Duodenal mucosa (tissue), 2 donors: ENCODE measurements around the gene MAPK8IP3.

Source experiments
- H3K27ac ChIP-seq: one replicate; pipeline ENCODE4 v1.7.0; 2013; ENCODE audit warnings: low read depth, low read length
- H3K27me3 ChIP-seq, 2 donors: one replicate each; pipeline ENCODE4 v1.7.0; 2013; ENCODE audit warnings: low read length in 2 of 2, control low read depth in 1 of 2; ENCODE audit not compliant: insufficient read depth in 2 of 2, control insufficient read depth in 1 of 2
- H3K36me3 ChIP-seq, 2 donors: one replicate each; pipeline ENCODE4 v1.7.0; 2013; ENCODE audit warnings: low read length in 2 of 2, control low read depth in 1 of 2; ENCODE audit not compliant: insufficient read depth in 2 of 2, control insufficient read depth in 1 of 2
- H3K4me1 ChIP-seq, 2 donors: one replicate each; pipeline ENCODE4 v1.7.0; 2013; ENCODE audit warnings: low read length in 2 of 2, control low read depth in 1 of 2; ENCODE audit not compliant: insufficient read depth in 2 of 2, control insufficient read depth in 1 of 2
- H3K4me3 ChIP-seq, 2 donors: one replicate each; pipeline ENCODE4 v1.7.0; 2013; ENCODE audit warnings: low read length in 2 of 2, low read depth in 1 of 2
- H3K9ac ChIP-seq, 2 donors: one replicate each; pipeline ENCODE4 v1.7.0; 2013; ENCODE audit warnings: low read length in 2 of 2, low read depth in 1 of 2
- H3K9me3 ChIP-seq, 2 donors: one replicate each; pipeline ENCODE4 v1.7.0; 2013; ENCODE audit warnings: low read length in 2 of 2, control low read depth in 1 of 2; ENCODE audit not compliant: control insufficient read depth in 1 of 2

Gene MAPK8IP3

DNA sequence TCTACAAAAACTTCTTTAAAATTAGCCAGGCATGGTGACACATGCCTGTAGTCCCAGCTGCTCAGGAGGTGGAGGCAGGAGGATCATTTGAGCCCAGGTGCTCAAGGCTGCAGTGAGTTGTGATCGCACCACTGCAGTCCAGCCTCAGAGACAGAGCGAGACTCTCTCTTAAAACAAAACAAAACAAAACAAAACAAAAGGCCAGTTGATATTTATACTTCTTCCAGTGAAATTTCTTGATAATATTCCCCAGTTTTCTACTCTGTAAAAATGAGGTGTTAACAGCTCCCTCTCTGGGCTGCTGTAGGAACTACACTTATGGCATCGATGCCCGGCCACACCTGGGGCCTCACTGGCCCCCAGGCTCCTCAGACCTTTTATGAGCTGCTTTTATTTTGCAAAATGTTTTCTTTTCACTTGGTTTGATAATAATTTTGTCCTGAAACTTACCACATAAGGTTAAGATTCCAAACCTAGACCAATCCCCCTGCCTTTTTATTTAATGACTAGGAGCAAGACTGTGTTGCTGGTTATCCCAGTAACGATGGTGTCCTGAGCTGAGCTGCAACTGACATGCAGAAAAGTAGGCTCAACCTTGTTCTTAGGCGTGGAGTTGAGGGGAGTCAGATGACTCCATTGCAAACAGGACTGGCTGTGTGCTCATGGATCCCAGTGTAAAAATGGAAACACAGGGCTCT, 17.6 kb downstream of the MAPK8IP3 start:
- H3K27ac ChIP-seq: no peak overlapping the region
- no peaks in the 10 kb centered on the region for H3K9me3 ChIP-seq
- H3K27me3 ChIP-seq: no peaks in the 10 kb centered on the region
- peaks cover 6 to 36% of the 10 kb centered on the region in 2 donors for H3K36me3 ChIP-seq
- peaks cover 7 to 8% of the 10 kb centered on the region in 2 donors for H3K4me1 ChIP-seq
- H3K9ac ChIP-seq: no peak overlapping the region
- H3K4me3 ChIP-seq: no peak overlapping the region

DNA sequence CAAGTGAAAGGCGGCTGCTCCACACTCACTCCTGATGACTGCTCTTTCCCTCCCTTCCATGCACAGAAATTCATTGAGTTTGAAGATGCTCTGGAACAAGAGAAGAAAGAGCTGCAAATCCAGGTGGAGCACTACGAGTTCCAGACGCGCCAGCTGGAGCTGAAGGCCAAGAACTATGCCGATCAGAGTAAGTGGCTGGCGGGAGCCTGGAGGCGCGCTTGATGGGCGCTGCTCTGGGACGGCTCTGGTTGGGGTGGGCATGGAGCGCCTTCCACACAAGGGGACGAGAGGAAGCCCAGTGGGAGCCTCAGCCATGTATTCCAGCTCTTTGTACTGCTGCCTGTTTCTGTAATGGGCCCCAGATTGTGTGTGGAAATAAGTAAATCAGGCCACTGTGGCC, 18.5 kb downstream of the MAPK8IP3 start:
- H3K9me3 ChIP-seq: no peaks in the 10 kb centered on the region
- peaks cover 7 to 8% of the 10 kb centered on the region in 2 donors for H3K4me1 ChIP-seq
- no peaks in the 10 kb centered on the region for H3K27me3 ChIP-seq
- no peak overlapping the region for H3K9ac ChIP-seq
- peaks cover 6 to 44% of the 10 kb centered on the region in 2 donors for H3K36me3 ChIP-seq
- no peak overlapping the region for H3K4me3 ChIP-seq
- H3K27ac ChIP-seq: no peak overlapping the region

DNA sequence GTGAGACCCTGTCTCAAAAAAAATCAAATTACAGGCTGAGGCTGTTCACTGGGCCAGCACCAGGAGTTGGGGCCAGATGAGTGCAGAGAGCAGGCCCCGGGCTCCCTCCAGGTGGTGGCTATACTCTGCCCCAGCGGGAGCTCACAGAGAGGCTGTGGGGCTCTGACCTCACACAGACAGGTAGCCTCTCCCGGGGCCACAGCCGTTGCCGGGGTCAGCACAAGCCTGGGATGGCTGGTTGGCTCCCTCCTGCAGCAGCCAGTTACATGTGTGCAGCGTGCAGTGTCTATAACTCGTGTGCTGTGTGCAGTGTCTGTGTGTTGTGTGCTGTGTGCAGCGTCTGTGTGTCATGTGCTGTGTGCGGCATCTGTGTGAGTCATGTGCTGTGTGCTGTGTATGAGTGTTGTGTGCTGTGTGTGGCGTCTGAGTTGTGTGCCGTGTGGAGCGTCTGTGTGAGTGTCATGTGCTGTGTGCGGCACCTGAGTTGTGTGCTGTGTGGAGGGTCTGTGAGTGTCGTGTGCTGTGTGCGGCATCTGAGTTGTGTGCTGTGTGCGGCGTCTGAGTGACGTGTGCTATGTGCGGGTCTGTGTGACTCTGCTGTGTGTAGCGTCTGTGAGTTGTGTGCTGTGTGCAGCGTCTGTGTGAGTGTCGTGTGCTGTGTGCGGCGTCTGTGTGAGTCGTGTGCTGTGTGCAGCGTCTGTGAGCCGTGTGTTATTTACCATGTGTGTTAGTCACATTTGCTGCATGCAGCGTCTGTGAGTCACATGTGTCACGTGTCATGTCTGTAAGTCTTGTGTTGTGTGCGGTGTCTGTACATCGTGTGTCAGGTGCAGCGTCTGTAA, 20.9 kb downstream of the MAPK8IP3 start:
- Histone ChIP-seq H3K36me3 (peaks cover 6 to 59% of the 10 kb centered on the region in 2 donors), H3K4me3 (no peak overlapping the region), H3K27ac (no peak overlapping the region)

DNA sequence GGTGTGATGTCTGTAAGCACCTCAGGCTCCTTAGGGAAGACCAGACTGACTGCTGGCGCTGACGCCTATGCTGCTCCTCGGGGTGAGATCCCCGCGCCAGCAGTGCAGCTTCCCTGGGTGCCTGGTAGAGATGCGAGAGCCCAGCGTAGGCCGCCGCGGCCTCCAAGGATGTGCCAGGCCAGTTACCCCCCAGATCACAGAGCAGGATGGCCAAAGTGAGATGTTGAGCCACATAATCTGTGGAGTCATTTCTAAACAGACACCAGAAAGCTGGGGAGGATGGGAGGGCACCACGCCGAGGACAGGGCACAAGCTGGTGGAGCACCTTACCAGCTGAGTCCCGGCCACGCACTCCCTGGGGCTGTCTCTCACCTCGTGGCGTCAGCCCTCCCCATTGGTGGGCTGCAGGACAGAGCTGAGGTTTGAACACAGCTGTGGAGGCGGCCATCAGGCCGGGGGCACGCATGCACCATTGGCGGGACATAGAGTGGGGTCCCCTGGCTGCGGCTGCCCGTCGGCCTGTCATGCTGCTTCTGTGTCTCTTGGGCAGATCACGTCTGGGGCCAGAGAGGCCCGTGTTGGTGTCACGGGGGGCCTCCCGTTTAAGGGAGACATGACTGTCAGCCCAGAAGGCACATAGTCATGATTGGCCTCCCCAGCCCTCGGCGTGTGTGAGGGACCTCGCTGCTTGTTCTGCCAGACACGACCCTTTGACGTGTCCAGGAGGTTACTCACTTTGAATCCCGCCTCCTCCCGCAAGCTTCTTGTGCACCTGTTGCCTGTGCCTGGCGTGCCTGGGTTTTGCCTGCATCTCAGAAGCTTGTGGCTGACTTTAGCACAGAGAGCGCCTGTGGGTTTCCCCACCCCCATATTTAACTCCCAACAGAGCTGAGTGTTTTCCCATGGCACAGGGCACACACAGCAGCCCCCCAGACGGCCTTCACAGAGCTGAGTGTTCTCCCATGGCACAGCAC, 21.9 kb downstream of the MAPK8IP3 start:
- Histone ChIP-seq H3K36me3 (peaks cover 6 to 69% of the 10 kb centered on the region in 2 donors), H3K9ac (no peak overlapping the region), H3K27me3 (no peaks in the 10 kb centered on the region), H3K4me1 (no peaks in the 10 kb centered on the region), H3K4me3 (no peak overlapping the region), H3K27ac (no peak overlapping the region), H3K9me3 (no peaks in the 10 kb centered on the region)

More for the DNA sequence above, 20.9 kb downstream of the MAPK8IP3 start:
- H3K9me3 ChIP-seq: no peaks in the 10 kb centered on the region
- peaks cover 6 to 7% of the 10 kb centered on the region in 2 donors for H3K4me1 ChIP-seq
- H3K27me3 ChIP-seq: no peaks in the 10 kb centered on the region
- no peak overlapping the region for H3K9ac ChIP-seq

DNA sequence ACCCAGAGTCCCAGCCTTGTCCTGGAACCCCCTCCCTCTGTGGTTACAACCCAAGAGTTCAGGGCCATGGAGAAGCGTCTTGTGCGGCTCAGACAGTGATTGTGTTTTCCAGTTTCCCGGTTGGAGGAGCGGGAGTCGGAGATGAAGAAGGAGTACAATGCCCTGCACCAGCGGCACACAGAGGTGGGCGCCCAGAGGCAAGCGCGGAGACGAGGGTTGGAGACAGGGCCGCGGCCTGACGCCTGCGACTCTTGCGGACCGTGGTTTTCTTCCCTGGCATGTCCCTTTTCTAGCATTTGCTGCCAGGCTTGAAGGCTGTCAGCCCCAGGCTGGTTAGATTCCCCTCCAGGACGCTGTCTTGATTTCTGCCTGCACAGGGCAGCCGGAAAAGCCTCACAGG, 23.0 kb downstream of the MAPK8IP3 start:
- no peaks in the 10 kb centered on the region for H3K27me3 ChIP-seq

DNA sequence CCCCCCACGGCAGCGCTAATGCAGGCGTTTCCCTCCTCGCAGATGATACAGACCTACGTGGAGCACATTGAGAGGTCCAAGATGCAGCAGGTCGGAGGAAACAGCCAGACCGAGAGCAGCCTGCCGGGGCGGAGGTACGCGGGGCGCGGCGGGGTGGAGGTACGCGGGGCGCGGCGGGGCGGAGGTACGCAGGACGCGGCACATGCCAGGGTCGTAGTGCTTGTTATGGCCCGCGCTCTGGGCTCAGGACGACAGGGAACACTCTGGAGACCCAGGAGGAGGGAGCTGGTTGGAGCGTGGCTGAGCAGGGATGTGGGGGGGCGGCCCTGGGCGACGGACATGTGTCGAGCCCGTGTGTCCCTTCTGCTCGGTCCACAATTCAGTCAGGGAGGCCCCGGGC, 23.4 kb downstream of the MAPK8IP3 start:
- peaks cover 6 to 81% of the 10 kb centered on the region in 2 donors for H3K36me3 ChIP-seq
- H3K27ac ChIP-seq: no peak overlapping the region
- no peak overlapping the region for H3K4me3 ChIP-seq

More for the DNA sequence above, 23.0 kb downstream of the MAPK8IP3 start:
- Histone ChIP-seq H3K4me3 (no peak overlapping the region), H3K27ac (no peak overlapping the region), H3K36me3 (peaks cover 6 to 80% of the 10 kb centered on the region in 2 donors), H3K9me3 (no peaks in the 10 kb centered on the region), H3K4me1 (no peaks in the 10 kb centered on the region), H3K9ac (no peak overlapping the region)

DNA sequence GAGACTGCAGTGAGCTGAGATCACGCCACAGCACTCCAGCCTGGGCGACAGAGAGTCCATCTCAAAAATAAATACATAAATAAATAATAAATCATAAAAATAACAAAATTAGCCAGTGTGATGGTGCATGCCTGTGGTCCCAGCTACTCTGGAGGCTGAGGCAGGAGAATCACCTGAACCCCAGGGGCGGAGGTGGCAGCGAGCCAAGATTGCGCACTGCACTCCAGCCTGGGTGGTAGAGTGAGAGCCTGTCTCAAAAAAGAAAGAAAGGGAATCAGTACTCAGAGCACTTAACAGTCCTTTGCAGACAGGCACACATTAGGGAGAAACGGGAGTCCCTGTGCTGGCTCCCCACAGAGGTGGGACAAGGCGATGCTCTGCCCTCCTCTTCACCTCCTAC, 25.1 kb downstream of the MAPK8IP3 start:
- H3K9ac ChIP-seq: no peak overlapping the region
- H3K27ac ChIP-seq: no peak overlapping the region
- H3K4me3 ChIP-seq: no peak overlapping the region
- peaks cover 12 to 88% of the 10 kb centered on the region in 2 donors for H3K36me3 ChIP-seq
- peaks cover 0 to 9% of the 10 kb centered on the region in 2 donors for H3K9me3 ChIP-seq
- no peaks in the 10 kb centered on the region for H3K4me1 ChIP-seq
- no peaks in the 10 kb centered on the region for H3K27me3 ChIP-seq

More for the DNA sequence above, 23.4 kb downstream of the MAPK8IP3 start:
- Histone ChIP-seq H3K9ac (no peak overlapping the region), H3K4me1 (no peaks in the 10 kb centered on the region), H3K9me3 (no peaks in the 10 kb centered on the region), H3K27me3 (no peaks in the 10 kb centered on the region)

DNA sequence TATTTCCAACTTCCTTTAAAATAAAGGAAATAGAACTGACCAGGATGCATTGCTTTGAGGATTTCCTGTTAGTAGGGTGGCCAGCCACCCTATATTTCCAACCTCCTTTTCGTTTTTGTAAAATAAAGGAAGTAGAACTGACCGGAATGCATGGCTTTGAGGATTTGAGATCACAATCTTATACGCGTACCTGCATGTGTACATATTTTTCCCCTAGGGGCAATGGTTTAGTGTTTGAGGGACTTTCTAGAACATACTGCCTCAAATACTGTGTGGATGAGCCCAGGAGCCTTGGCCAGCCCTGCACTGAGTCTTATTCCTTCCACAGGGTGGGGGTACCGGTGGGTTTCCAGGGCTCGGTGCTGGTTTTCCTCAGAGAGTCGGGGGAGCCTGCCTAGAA, 25.6 kb downstream of the MAPK8IP3 start:
- Histone ChIP-seq H3K27ac (no peak overlapping the region), H3K9me3 (peaks cover 0 to 9% of the 10 kb centered on the region in 2 donors), H3K4me3 (no peak overlapping the region), H3K4me1 (no peaks in the 10 kb centered on the region), H3K27me3 (no peaks in the 10 kb centered on the region), H3K36me3 (peaks cover 12 to 83% of the 10 kb centered on the region in 2 donors), H3K9ac (no peak overlapping the region)

DNA sequence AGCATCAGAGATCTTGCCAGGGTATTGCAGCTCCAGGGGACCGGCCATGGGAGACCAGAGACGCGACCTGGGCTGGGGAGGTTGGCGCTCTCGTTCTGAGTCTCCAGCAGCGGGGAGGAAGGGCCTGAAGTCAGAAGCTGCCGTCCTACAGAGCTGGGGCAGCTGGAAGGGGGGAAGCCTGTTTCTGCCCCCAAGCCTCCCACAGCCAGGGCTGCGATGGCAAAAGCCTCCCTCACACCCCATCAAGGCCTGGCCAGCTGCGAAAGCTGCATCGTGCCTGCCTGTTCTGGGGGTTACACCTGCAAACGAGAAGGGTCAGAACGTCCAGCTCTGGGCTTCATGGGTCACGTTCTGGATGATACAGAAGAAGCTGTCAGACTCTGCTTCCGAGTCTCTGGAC, 26.1 kb downstream of the MAPK8IP3 start:
- Histone ChIP-seq H3K36me3 (peaks cover 7 to 78% of the 10 kb centered on the region in 2 donors), H3K27ac (no peak overlapping the region)

More for the DNA sequence above, 26.1 kb downstream of the MAPK8IP3 start:
- Histone ChIP-seq H3K4me3 (no peak overlapping the region), H3K9me3 (peaks cover 1 to 9% of the 10 kb centered on the region in 2 donors), H3K4me1 (no peaks in the 10 kb centered on the region), H3K27me3 (no peaks in the 10 kb centered on the region), H3K9ac (no peak overlapping the region)
